GM23338 (cell line): ENCODE measurements around the gene EXOSC3.

ENCODE experiments used
- CREB1 ChIP-seq: fragments of 250-450 bp; sonication (Bioruptor Pico); IDR thresholded peaks from 2 replicates; pipeline ENCODE4 v1.5.0; 2020; ENCODE audit warnings: low read depth, mild to moderate bottlenecking, moderate library complexity
- EZH2 ChIP-seq: fragments of 200-600 bp; sonication (generic); IDR thresholded peaks from one replicate; pipeline ENCODE4 v1.8.0; 2017; ENCODE audit warnings: antibody characterized with exemption, mild to moderate bottlenecking, low read depth; ENCODE audit not compliant: unreplicated experiment
- EZH2phosphoT487 ChIP-seq: fragments of 200-600 bp; sonication (generic); IDR thresholded peaks from one replicate; pipeline ENCODE4 v1.8.1; 2018; ENCODE audit warnings: antibody characterized with exemption; ENCODE audit not compliant: unreplicated experiment
- JUNB ChIP-seq: IDR thresholded peaks from one replicate; pipeline ENCODE4 v1.6.1; 2016; ENCODE audit warnings: antibody characterized with exemption; ENCODE audit not compliant: unreplicated experiment
- POLR2AphosphoS5 ChIP-seq: IDR thresholded peaks from 2 replicates; pipeline ENCODE4 v1.6.1; 2016; ENCODE audit warnings: antibody characterized with exemption, low read depth
- STAT1 ChIP-seq: IDR thresholded peaks from one replicate; pipeline ENCODE4 v1.6.1; 2016; ENCODE audit warnings: antibody characterized with exemption; ENCODE audit not compliant: unreplicated experiment
- ZNF114 ChIP-seq: fragments of 250-450 bp; sonication (Bioruptor Pico); IDR thresholded peaks from 2 replicates; pipeline ENCODE4 v1.5.0; 2020; ENCODE audit warnings: mild to moderate bottlenecking, moderate library complexity
- TF ChIP-seq, protein P1 (sequence below), 2 experiments: fragments of 200-600 bp in 1 of 2; sonication (generic) in 1 of 2; conservative IDR thresholded peaks; 2 replicates each; pipeline versions ENCODE4 v1.5.1 to v1.6.1; 2016 to 2017; ENCODE audit warnings: antibody characterized with exemption in 2 of 2, low read depth in 2 of 2, mild to moderate bottlenecking in 2 of 2, moderate library complexity in 1 of 2
- TF ChIP-seq, protein P2 (sequence below): IDR thresholded peaks from one replicate; pipeline ENCODE4 v1.6.1; 2018; ENCODE audit warnings: antibody characterized with exemption; ENCODE audit not compliant: unreplicated experiment

DNA sequence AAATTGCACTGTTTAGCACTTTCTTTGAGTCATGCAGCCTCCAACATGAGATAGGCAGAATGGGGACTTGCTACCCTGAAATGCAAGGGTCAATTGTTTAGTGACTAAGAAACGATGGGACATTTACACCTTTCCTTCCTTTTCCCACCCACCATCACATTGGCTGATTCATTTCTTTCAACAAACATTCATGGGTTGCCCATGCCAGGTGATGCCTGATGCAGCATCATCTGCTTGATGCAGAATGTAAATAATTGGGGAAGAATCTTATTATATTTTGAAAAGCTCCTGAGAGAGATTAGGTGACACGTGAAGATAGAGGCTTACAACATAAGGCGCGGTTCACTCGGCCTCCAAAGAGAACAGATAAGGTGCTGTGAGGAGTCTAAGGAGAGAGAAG lies 35.7 kb downstream of the EXOSC3 start:
- TF ChIP-seq, protein P1, sequence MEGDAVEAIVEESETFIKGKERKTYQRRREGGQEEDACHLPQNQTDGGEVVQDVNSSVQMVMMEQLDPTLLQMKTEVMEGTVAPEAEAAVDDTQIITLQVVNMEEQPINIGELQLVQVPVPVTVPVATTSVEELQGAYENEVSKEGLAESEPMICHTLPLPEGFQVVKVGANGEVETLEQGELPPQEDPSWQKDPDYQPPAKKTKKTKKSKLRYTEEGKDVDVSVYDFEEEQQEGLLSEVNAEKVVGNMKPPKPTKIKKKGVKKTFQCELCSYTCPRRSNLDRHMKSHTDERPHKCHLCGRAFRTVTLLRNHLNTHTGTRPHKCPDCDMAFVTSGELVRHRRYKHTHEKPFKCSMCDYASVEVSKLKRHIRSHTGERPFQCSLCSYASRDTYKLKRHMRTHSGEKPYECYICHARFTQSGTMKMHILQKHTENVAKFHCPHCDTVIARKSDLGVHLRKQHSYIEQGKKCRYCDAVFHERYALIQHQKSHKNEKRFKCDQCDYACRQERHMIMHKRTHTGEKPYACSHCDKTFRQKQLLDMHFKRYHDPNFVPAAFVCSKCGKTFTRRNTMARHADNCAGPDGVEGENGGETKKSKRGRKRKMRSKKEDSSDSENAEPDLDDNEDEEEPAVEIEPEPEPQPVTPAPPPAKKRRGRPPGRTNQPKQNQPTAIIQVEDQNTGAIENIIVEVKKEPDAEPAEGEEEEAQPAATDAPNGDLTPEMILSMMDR (conservative IDR thresholded peaks at IDR 0.05; ENCODE audit: low read depth in 2 of 2), result no peak
- TF ChIP-seq POLR2AphosphoS5 (no peak), EZH2 (no peak), ZNF114 (no peak), EZH2phosphoT487 (no peak), JUNB (no peak), STAT1 (no peak), CREB1 (CRISPR knock-in tag) (no peak)
- TF ChIP-seq, protein P2, sequence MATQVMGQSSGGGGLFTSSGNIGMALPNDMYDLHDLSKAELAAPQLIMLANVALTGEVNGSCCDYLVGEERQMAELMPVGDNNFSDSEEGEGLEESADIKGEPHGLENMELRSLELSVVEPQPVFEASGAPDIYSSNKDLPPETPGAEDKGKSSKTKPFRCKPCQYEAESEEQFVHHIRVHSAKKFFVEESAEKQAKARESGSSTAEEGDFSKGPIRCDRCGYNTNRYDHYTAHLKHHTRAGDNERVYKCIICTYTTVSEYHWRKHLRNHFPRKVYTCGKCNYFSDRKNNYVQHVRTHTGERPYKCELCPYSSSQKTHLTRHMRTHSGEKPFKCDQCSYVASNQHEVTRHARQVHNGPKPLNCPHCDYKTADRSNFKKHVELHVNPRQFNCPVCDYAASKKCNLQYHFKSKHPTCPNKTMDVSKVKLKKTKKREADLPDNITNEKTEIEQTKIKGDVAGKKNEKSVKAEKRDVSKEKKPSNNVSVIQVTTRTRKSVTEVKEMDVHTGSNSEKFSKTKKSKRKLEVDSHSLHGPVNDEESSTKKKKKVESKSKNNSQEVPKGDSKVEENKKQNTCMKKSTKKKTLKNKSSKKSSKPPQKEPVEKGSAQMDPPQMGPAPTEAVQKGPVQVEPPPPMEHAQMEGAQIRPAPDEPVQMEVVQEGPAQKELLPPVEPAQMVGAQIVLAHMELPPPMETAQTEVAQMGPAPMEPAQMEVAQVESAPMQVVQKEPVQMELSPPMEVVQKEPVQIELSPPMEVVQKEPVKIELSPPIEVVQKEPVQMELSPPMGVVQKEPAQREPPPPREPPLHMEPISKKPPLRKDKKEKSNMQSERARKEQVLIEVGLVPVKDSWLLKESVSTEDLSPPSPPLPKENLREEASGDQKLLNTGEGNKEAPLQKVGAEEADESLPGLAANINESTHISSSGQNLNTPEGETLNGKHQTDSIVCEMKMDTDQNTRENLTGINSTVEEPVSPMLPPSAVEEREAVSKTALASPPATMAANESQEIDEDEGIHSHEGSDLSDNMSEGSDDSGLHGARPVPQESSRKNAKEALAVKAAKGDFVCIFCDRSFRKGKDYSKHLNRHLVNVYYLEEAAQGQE, result no peak
